22Rv1 (cell line): Measurements from ENCODE around the gene ACSM3.

Experiments used
- H3K27ac ChIP-seq: fragments of 450-650 bp; 2 replicates; pipeline ENCODE4 v1.5.1; 2017
- CTCF ChIP-seq: fragments of 450-650 bp; IDR thresholded peaks from 2 replicates; pipeline ENCODE4 v1.5.1; 2017; ENCODE audit warnings: mild to moderate bottlenecking
- ZFX ChIP-seq: fragments of 450-650 bp; IDR thresholded peaks from 2 replicates; pipeline ENCODE4 v1.6.1; 2017; ENCODE audit warnings: antibody characterized with exemption, borderline replicate concordance

ACSM3 gene

GRCh38 chr16:20798364-20798763 is 34.5 kb downstream of the ACSM3 start:
- TF ChIP-seq CTCF, result no peak
- TF ChIP-seq ZFX, result no peak

GRCh38 chr16:20799599-20799998 is 35.8 kb downstream of the ACSM3 start:
- no peak overlapping the region for H3K27ac ChIP-seq
- TF ChIP-seq ZFX (no peak), CTCF (peak; percentile 64)

More at GRCh38 chr16:20798364-20798763, 34.5 kb downstream of the ACSM3 start:
- H3K27ac ChIP-seq, result no peak overlapping the region

GRCh38 chr16:20801278-20801677 is 37.5 kb downstream of the ACSM3 start:
- no peak for TF ChIP-seq ZFX
- TF ChIP-seq CTCF, result no peak

GRCh38 chr16:20803192-20803560 is 39.4 kb downstream of the ACSM3 start:
- no peak for TF ChIP-seq ZFX
- TF ChIP-seq CTCF, result no peak
- H3K27ac ChIP-seq, result no peak overlapping the region

More at GRCh38 chr16:20801278-20801677, 37.5 kb downstream of the ACSM3 start:
- no peak overlapping the region for H3K27ac ChIP-seq

- H3K27ac ChIP-seq, result no peak overlapping the region; the same call in 1 of the 2 replicates
- no peak for TF ChIP-seq CTCF
- TF ChIP-seq ZFX, result no peak
These were observed 39.9 kb downstream of the ACSM3 start for GRCh38 chr16:20803561-20804214.

- H3K27ac ChIP-seq, result peak overlapping the region; percentile 98
These were observed 41.9 kb downstream of the ACSM3 start for GRCh38 chr16:20805684-20806167.

- no peak for TF ChIP-seq ZFX
- TF ChIP-seq CTCF, result peak; percentile 60
- H3K27ac ChIP-seq, result peak within 1 kb of the TSS; percentile 98
These were observed 42.6 kb downstream of the ACSM3 start, which contains the start of the genes ERI2 and REXO5 for GRCh38 chr16:20806168-20807050. Gene ERI2, minus strand, starts transcription at chr16:20806472. Its CDS starts 42 bp downstream, at chr16:20806430. Gene REXO5, plus strand, starts transcription at chr16:20806527. Its CDS starts 427 bp downstream, at chr16:20806954.
